HUES64 (cell line): ENCODE measurements around the gene COPS6.

ENCODE experiments used
- H3K27ac ChIP-seq: 2 replicates; pipeline ENCODE4 v1.7.0; 2013; ENCODE audit warnings: low read depth, low read length, inconsistent platforms
- H3K27me3 ChIP-seq: 2 replicates; pipeline ENCODE4 v1.6.1; 2013; ENCODE audit warnings: mild to moderate bottlenecking, low read length; ENCODE audit not compliant: insufficient read depth
- H3K36me3 ChIP-seq: 2 replicates; pipeline ENCODE4 v1.6.1; 2013; ENCODE audit warnings: mild to moderate bottlenecking, low read length; ENCODE audit not compliant: insufficient read depth
- H3K4me1 ChIP-seq: 2 replicates; pipeline ENCODE4 v1.6.1; 2013; ENCODE audit warnings: mild to moderate bottlenecking, low read length, moderate library complexity; ENCODE audit not compliant: insufficient read depth
- H3K4me3 ChIP-seq: 2 replicates; pipeline ENCODE4 v1.5.1; 2013; ENCODE audit warnings: mild to moderate bottlenecking, low read length, moderate library complexity
- H3K9ac ChIP-seq: 2 replicates; pipeline ENCODE4 v1.6.1; 2013; ENCODE audit warnings: mild to moderate bottlenecking, low read depth, low read length
- H3K9me3 ChIP-seq: 2 replicates; pipeline ENCODE4 v1.6.1; 2013; ENCODE audit warnings: low read depth, low read length; ENCODE audit not compliant: insufficient read depth
- WGBS: fragments of 150-250, 120-280 bp; methylation state at CpG from one replicate; pipeline ENCODE4 v1.1.7; 2013; ENCODE audit warnings: missing lambda C conversion rate; 5-methylcytosine and 5-hydroxymethylcytosine counted together

The COPS6 gene

DNA sequence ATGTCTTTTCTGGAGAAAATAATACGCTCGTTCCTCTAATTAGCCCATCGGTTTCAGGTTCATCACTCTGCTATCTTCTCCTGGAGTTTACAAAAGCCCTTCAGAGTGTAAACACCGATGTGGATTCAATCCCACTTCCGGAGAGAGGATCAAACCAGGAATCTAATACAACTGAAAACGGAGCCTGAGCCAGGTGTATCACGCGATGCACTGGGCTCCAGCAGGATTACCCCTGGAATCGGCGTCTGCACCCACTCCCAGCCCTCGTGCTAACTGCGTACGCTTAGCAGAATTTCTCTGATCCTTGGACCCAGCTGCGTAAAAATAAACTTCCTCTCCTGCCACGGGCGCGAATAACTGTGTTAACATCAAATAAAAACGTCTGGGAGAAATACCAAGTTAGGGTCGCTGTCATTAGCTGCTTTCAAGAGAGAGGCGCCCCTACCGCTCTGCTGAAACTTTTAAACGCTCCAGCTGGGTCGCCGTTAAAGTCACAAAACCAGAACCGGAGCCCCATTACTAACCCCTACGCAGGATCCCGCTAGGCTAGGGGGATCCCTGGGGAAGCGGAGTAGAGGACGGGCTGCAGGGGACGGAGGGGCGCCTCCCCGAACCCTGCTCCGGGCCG is 7.7 kb upstream of the COPS6 start:
- Histone ChIP-seq H3K27me3 (no peaks in the 10 kb centered on the region), H3K9me3 (peaks cover 5% of the 10 kb centered on the region; the same call in 1 of the 2 replicates), H3K36me3 (peaks cover 38% of the 10 kb centered on the region), H3K9ac (peak overlapping the region; percentile 98), H3K4me1 (peaks cover 4% of the 10 kb centered on the region), H3K27ac (peak overlapping the region; percentile 88), H3K4me3 (peak overlapping the region; percentile 100)
- 2% methylated on average over 31 of the region's 34 CpGs for WGBS

DNA sequence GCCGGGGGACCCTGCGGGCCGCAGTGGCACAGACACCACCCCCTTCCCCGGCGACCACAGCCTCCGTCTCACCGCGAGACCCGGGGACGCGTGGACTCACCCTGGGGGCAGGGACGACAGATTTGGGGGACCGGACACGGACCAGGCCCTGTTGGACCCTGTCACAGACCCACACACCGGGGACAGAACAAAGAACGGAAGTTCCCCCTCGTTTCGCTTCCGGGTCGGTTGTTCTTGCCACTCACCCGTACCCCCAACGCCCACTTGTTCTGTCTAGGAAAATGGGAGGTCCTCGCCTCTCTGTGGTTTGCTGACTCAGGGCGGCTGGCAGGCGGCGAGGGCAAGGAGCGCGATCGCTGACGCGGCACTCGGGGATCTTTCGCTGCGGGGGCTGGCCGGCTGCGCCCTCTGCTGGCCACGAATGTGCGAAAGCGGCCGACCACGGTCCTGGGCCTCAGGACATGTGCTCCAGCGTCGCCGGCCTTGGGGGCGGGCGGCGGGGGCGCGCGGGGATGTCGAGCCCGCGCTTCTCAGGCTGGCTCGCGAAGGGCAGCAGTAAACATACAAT is 7.2 kb upstream of the COPS6 start, which contains the start of gene ZNF3:
ZNF3 (minus strand) TSS at position 189 of the 568 bp plus-strand sequence. CDS start 4,366 bp downstream, outside the sequence.
- Histone ChIP-seq H3K27me3 (no peaks in the 10 kb centered on the region), H3K27ac (peak within 1 kb of the TSS; percentile 88), H3K4me1 (peaks cover 4% of the 10 kb centered on the region), H3K9ac (peak within 1 kb of the TSS; percentile 98), H3K9me3 (peaks cover 4% of the 10 kb centered on the region; the same call in 1 of the 2 replicates), H3K4me3 (peak within 1 kb of the TSS; percentile 100), H3K36me3 (peaks cover 32% of the 10 kb centered on the region)
- under 1% methylated on average over 55 of the region's 55 CpGs for WGBS

DNA sequence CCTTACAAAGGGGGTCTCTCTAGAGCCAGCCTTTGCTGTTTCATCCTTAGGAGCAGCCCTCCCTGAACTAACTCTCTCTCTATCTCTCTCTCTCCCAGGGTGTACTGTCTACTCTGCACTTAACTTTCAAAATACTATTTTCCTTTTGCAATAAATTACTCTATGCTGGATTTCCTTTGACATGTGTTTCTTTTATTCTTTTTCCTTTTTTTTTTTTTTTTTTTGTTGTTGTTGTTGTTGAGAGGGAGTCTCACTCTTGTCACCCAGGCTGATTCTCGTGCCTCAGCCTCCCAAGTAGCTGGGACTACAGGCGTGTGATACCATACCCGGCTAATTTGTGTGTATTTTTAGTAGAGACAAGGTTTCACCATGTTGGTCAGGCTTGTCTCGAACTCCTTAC is 5.8 kb upstream of the COPS6 start:
- peak overlapping the region; percentile 100; the same call in 1 of the 2 replicates for H3K4me3 ChIP-seq
- H3K9me3 ChIP-seq = no peaks in the 10 kb centered on the region
- H3K27ac ChIP-seq = peak overlapping the region; percentile 80; the same call in 1 of the 2 replicates
- H3K36me3 ChIP-seq = peaks cover 22% of the 10 kb centered on the region
- no peaks in the 10 kb centered on the region for H3K27me3 ChIP-seq
- no peak overlapping the region for H3K9ac ChIP-seq
- WGBS = 81% methylated on average over 4 of the region's 4 CpGs
- H3K4me1 ChIP-seq = peaks cover 4% of the 10 kb centered on the region

DNA sequence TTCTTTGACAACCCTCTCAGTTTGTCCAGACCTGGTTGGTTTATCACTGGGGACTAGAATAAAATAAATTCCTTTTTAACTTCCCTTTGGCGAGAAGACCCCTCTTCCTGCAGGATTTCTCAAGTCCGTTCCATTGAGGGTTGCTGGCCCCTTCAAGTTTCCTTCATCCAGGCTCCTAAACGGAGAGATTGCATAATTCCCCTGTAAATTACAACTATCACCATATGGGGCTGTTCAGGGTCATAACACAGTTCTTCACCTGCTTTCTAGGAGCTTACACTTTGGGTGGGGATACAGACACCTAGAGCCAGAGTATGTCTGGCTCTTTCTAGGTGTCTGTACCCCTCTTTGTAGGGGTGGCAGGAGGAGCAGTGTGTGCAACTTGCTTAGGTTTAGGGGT is 3.3 kb upstream of the COPS6 start:
- Histone ChIP-seq H3K4me3 (no peak overlapping the region), H3K9me3 (no peaks in the 10 kb centered on the region), H3K4me1 (peaks cover 4% of the 10 kb centered on the region), H3K27ac (no peak overlapping the region), H3K27me3 (no peaks in the 10 kb centered on the region), H3K36me3 (peaks cover 4% of the 10 kb centered on the region), H3K9ac (no peak overlapping the region)
- WGBS = 90% methylated on average over 3 of the region's 3 CpGs

DNA sequence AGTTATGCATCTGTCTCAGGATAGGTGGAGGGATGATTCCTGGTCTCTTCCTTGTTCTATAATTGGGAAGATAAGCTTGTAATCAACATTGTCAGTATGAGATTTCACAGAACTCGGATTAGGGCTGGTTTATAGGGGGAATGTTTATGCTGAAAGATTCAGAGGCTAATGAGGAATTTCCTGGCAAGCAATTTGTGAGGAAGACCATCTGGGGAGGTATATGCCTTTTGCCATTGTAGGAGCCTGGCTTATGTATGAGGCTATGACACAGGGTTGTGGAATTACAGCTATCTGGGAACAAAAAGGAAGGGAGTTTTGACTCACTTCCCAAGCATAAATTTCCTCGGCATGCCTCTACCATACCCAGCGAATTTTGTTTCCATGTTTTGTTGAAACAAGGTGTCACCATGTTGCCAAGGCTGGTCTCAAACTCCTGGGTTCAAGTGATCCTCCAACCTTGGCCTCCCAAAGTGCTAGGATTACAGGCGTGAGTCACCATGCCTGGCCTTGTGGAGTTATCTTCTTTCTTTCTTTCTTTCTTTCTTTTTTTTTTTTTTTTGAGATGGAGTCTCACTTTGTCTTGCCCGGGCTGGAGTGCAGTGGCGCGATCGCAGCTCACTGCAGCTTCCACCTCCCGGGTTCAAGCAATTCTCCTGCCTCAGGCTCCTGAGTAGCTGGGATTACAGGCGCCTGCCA is 1.6 kb upstream of the COPS6 start:
- Histone ChIP-seq H3K27ac (peak overlapping the region; percentile 50; the same call in 1 of the 2 replicates), H3K4me3 (no peak overlapping the region), H3K27me3 (no peaks in the 10 kb centered on the region), H3K36me3 (peaks cover 20% of the 10 kb centered on the region), H3K9ac (no peak overlapping the region), H3K9me3 (no peaks in the 10 kb centered on the region), H3K4me1 (peaks cover 4% of the 10 kb centered on the region)
- WGBS = 83% methylated on average over 9 of the region's 10 CpGs

DNA sequence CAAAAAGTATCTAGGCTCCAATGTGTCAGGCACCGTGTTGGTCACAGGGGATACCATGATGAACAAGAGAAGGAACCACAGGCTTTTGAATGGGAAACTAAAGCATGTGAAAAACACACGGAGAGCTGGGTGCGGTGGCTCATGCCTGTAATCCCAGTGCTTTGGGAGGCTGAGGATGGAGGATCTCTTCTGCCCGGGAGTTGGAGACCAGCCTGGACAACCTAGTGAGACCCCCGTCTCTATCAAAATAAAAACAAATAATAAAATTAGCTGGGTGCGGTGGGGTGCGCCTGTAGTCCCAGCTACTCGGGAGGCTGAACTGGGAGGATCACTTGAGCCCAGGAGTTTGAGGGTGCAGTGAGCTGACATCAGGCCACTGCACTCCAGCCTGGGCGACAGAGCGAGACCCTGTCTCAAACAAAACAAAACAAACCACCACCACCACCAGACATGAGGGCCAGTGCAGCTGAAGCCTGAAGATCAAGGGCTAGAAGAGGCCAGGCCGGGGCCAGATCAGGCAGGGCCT is 611 bp upstream of the COPS6 start:
- no peaks in the 10 kb centered on the region for H3K27me3 ChIP-seq
- H3K27ac ChIP-seq = peak overlapping the region; percentile 86
- H3K36me3 ChIP-seq = peaks cover 30% of the 10 kb centered on the region
- H3K9ac ChIP-seq = peak overlapping the region; percentile 97
- WGBS = 86% methylated on average over 11 of the region's 11 CpGs
- H3K4me1 ChIP-seq = no peaks in the 10 kb centered on the region; the same call in 1 of the 2 replicates
- H3K9me3 ChIP-seq = no peaks in the 10 kb centered on the region
- peak overlapping the region; percentile 98 for H3K4me3 ChIP-seq

DNA sequence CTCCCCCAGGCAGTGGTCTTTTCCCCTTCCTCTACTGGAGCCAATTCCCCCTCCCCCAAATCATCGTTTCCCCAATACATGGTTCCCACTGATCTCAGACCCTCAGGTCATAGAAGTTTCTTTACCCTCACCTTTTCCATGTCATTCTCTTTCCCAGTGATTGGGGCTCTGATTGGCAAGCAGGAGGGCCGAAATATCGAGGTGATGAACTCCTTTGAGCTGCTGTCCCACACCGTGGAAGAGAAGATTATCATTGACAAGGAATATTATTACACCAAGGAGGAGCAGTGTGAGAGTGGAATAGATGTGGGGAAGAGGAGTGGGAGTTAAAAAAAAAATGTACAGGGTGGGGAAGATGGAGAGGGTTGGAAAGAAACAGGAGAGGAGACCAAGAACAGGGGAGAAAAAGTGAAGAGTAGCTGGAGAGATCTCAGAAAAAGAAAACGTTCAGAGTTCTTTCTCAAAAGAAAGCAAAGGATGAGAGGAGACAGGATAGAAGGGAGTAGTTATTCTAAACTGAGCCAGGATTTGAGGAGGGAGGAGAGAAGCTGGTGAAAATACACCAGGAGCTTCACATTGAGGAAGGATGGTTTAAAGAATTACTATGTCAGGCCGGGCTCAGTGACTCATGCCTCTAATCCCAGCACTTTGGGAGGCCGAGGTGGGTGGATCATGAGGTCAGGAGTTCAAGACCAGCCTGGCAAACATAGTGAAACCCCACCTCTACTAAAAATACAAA is 858 bp downstream of the COPS6 start:
- H3K27ac ChIP-seq = peak overlapping the region; percentile 86; the same call in 1 of the 2 replicates
- no peaks in the 10 kb centered on the region for H3K27me3 ChIP-seq
- peaks cover 45% of the 10 kb centered on the region for H3K36me3 ChIP-seq
- H3K4me1 ChIP-seq = no peaks in the 10 kb centered on the region
- peak overlapping the region; percentile 97 for H3K9ac ChIP-seq
- WGBS = 43% methylated on average over 7 of the region's 7 CpGs
- H3K9me3 ChIP-seq = no peaks in the 10 kb centered on the region
- peak overlapping the region; percentile 98 for H3K4me3 ChIP-seq

DNA sequence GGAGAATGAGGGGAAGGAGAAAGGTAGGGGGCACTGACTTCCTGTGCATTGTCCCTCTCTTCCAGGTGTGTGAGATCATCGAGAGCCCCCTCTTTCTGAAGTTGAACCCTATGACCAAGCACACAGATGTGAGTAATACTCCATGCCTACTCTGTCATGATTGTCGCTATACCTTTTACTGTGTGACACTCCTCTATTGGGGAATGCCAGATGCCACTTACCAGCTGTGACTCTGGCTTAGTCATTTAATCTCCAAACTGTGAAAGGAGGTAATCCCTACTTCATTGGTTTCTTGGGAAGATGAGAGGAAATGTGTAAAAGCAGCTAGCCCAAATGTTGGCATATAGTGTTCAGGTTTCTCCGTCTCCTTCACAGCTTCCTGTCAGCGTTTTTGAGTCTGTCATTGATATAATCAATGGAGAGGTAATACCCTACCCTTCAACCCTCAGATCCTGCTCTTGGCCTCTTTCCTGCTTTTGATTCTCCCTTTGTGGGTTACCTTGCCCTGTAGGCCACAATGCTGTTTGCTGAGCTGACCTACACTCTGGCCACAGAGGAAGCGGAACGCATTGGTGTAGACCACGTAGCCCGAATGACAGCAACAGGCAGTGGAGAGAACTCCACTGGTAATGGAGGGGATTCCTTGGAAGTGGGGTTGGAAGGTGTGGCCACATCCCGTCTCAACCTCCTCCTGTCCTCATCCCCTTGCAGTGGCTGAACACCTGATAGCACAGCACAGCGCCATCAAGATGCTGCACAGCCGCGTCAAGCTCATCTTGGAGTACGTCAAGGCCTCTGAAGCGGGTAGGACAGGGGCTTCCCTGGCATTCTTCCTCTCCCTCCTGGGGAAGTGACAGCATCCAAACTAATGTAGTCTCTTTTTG is 2.0 kb downstream of the COPS6 start:
- H3K36me3 ChIP-seq = peaks cover 56% of the 10 kb centered on the region
- peak overlapping the region; percentile 61; the same call in 1 of the 2 replicates for H3K27ac ChIP-seq
- H3K4me3 ChIP-seq = no peak overlapping the region
- no peak overlapping the region for H3K9ac ChIP-seq
- H3K27me3 ChIP-seq = no peaks in the 10 kb centered on the region
- H3K9me3 ChIP-seq = no peaks in the 10 kb centered on the region
- H3K4me1 ChIP-seq = no peaks in the 10 kb centered on the region
- WGBS = 93% methylated on average over 13 of the region's 14 CpGs

DNA sequence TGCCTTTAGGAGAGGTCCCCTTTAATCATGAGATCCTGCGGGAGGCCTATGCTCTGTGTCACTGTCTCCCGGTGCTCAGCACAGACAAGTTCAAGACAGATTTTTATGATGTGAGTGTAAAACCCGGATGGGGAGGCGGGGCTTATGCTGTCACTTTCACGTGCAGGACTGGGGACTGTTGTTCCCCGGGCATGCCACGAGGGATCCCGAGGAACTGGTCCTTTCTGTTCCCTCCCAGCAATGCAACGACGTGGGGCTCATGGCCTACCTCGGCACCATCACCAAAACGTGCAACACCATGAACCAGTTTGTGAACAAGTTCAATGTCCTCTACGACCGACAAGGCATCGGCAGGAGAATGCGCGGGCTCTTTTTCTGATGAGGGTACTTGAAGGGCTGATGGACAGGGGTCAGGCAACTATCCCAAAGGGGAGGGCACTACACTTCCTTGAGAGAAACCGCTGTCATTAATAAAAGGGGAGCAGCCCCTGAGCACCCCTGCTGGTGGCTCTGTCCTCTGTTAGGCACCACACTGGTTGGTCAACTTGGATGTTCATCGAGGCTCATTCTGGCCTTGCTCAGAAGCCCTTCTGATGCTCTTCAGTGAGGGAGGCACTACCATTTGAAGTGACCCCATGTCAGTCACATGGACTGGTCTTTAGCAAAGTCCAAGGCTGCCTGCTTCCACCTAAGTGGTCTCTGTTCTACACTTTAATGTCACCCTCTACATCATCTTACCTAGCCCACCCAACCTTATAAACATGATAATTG is 2.8 kb downstream of the COPS6 start:
- no peak overlapping the region for H3K9ac ChIP-seq
- no peaks in the 10 kb centered on the region for H3K9me3 ChIP-seq
- peak overlapping the region; percentile 61; the same call in 1 of the 2 replicates for H3K27ac ChIP-seq
- peaks cover 64% of the 10 kb centered on the region for H3K36me3 ChIP-seq
- no peaks in the 10 kb centered on the region for H3K27me3 ChIP-seq
- no peaks in the 10 kb centered on the region for H3K4me1 ChIP-seq
- 85% methylated on average over 19 of the region's 19 CpGs for WGBS
- H3K4me3 ChIP-seq = no peak overlapping the region
